ENCODE measurements around the gene TUBG1.

TUBG1 gene

DNA sequence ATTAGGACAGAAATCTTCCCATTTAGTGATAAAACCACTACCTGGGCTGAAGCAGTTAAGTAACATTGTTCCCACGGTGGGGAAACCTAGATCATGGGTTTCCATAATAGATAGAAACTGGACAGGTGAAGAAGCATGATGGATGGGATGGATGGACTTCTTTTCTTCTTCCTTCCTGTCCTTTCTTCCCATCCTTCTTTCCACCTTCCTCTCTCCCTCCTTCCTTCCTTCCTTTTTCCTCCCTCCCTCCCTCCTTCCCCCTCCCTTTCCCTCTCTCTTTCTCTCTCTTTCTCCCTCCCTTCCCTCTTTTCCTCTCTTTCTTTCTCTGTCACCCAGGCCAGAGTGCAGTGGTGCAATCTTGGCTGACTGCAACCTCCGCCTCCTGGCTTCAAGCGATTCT, 35.0 kb upstream of the TUBG1 start:
- Histone ChIP-seq H3K27ac (no peak overlapping the region), H3K4me3 (no peak overlapping the region), H3K9me3 (ENCODE audit: low read depth, low read length) (no peaks in the 10 kb centered on the region), H3K36me3 (ENCODE audit: insufficient read depth, low read length) (peaks cover 60% of the 10 kb centered on the region), H3K9ac (ENCODE audit: insufficient read length) (no peak overlapping the region)
- no peak for TF ChIP-seq EZH2 (IDR thresholded peaks at IDR 0.05)
- TF ChIP-seq FOXP2 (optimal IDR thresholded peaks at IDR 0.05; ENCODE audit: control extremely low read depth, extremely low read length, insufficient read depth) = no peak
- TF ChIP-seq POLR2AphosphoS5 (IDR thresholded peaks at IDR 0.05; ENCODE audit: borderline replicate concordance, low read depth, low read length) = no peak
- no peak for DNase-seq (ENCODE audit: low read depth, low spot score)

- TF ChIP-seq EZH2 (IDR thresholded peaks at IDR 0.05) (no peak), FOXP2 (optimal IDR thresholded peaks at IDR 0.05; ENCODE audit: control extremely low read depth, extremely low read length, insufficient read depth) (no peak), POLR2AphosphoS5 (IDR thresholded peaks at IDR 0.05; ENCODE audit: borderline replicate concordance, low read depth, low read length) (no peak; the same call in 1 of the 2 replicates)
- H3K9ac ChIP-seq (ENCODE audit: insufficient read length) = peak overlapping the region; percentile 90
- H3K36me3 ChIP-seq (ENCODE audit: insufficient read depth, low read length) = peaks cover 43% of the 10 kb centered on the region
- H3K9me3 ChIP-seq (ENCODE audit: low read depth, low read length) = no peaks in the 10 kb centered on the region
- no peak overlapping the region for H3K27ac ChIP-seq
- peak overlapping the region; percentile 88 for H3K4me3 ChIP-seq
- no peak for DNase-seq (ENCODE audit: low read depth, low spot score)
Observed at GRCh38 chr17:42577140-42577531, 32.3 kb upstream of the TUBG1 start.

GRCh38 chr17:42577532-42578281, 31.8 kb upstream of the TUBG1 start, which contains the start of gene PSMC3IP:
PSMC3IP (minus strand) TSS chr17:42577729; CDS start chr17:42577686, 43 bp downstream.
- Histone ChIP-seq H3K9ac (ENCODE audit: insufficient read length) (peak within 1 kb of the TSS; percentile 90), H3K9me3 (ENCODE audit: low read depth, low read length) (no peaks in the 10 kb centered on the region), H3K4me3 (peak within 1 kb of the TSS; percentile 88), H3K36me3 (ENCODE audit: insufficient read depth, low read length) (peaks cover 44% of the 10 kb centered on the region), H3K27ac (peak within 1 kb of the TSS; percentile 75)
- TF ChIP-seq POLR2AphosphoS5 (IDR thresholded peaks at IDR 0.05; ENCODE audit: borderline replicate concordance, low read depth, low read length) (peak; percentile 87), FOXP2 (optimal IDR thresholded peaks at IDR 0.05; ENCODE audit: control extremely low read depth, extremely low read length, insufficient read depth) (no peak)
- peak; percentile 50 for DNase-seq (ENCODE audit: low read depth, low spot score)

DNA sequence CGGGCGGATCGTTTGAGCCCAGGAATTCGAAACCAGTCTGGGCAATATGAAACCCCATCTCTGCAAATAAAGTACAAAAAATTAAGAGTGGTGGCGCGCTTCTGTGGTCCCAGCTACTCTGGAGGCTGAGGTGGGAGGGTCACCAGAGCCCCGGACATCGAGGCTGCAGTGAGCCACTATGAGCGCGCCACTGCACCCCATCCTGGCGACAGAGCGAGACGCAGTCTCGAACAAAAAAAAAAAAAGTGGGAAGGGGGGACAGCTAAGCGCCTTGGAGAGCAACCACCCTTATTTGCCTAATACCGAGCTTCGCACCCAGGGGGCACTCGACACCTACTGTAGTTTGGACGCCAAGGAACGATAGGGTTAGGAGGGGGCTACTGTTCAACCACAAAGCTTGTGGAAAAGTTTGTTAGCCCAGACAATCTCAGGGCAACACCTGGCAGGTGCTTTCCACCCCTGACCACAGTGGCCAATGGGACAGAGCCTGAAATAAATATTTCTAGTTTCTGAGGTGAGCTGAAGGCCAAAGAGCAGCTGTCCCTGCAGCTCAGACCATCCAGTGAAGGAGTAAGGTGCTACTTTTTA, 31.1 kb upstream of the TUBG1 start:
- H3K27ac ChIP-seq = peak overlapping the region; percentile 75
- peak overlapping the region; percentile 88 for H3K4me3 ChIP-seq
- TF ChIP-seq EZH2 (IDR thresholded peaks at IDR 0.05) (no peak), FOXP2 (optimal IDR thresholded peaks at IDR 0.05; ENCODE audit: control extremely low read depth, extremely low read length, insufficient read depth) (no peak), POLR2AphosphoS5 (IDR thresholded peaks at IDR 0.05; ENCODE audit: borderline replicate concordance, low read depth, low read length) (no peak)
- H3K9ac ChIP-seq (ENCODE audit: insufficient read length) = peak overlapping the region; percentile 90
- no peaks in the 10 kb centered on the region for H3K9me3 ChIP-seq (ENCODE audit: low read depth, low read length)
- H3K36me3 ChIP-seq (ENCODE audit: insufficient read depth, low read length) = peaks cover 42% of the 10 kb centered on the region
- DNase-seq (ENCODE audit: low read depth, low spot score) = peak; percentile 42

DNA sequence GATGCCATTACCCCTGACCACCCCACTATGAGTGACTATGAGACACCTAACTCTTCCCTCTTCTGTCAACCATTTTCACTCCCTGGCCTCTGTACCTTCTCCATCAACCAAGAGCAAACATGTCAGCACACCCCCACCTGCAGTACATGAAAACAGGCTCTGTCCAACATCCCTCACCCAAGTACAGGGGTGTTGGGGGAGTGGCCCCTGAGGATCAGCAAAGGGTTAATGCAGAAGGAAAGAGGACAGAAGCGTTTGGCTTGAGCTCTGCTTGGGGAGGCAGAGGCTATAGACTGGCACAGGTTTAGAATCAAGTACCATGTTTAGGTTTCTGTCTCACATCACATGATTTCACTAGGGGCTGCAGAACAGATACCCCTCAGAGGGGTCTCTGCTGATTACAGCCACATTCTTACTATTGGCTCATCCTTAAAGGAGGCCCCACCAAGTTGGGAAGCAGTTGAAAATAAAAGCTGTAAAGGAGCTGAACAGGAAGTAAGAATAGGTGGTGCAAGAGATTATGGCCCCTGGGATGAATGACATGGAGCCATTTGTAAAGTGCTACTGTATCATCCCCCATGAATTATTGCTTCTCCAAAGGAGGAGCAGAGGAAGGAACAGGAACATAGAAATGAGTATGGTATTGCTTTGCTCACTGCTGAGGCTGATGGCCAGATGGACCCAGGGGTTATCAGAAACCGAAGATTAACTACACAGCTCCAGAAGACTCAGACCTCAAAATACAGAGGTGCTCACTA, 29.5 kb upstream of the TUBG1 start:
- DNase-seq (ENCODE audit: low read depth, low spot score) = no peak
- peaks cover 42% of the 10 kb centered on the region for H3K36me3 ChIP-seq (ENCODE audit: insufficient read depth, low read length)
- no peak for TF ChIP-seq POLR2AphosphoS5 (IDR thresholded peaks at IDR 0.05; ENCODE audit: borderline replicate concordance, low read depth, low read length)
- no peak for TF ChIP-seq FOXP2 (optimal IDR thresholded peaks at IDR 0.05; ENCODE audit: control extremely low read depth, extremely low read length, insufficient read depth)
- TF ChIP-seq EZH2 (IDR thresholded peaks at IDR 0.05) = no peak
- no peaks in the 10 kb centered on the region for H3K9me3 ChIP-seq (ENCODE audit: low read depth, low read length)
- no peak overlapping the region for H3K4me3 ChIP-seq
- no peak overlapping the region for H3K9ac ChIP-seq (ENCODE audit: insufficient read length)
- no peak overlapping the region for H3K27ac ChIP-seq

GRCh38 chr17:42581744-42582270, 27.7 kb upstream of the TUBG1 start:
- TF ChIP-seq FOXP2 (optimal IDR thresholded peaks at IDR 0.05; ENCODE audit: control extremely low read depth, extremely low read length, insufficient read depth) (no peak), POLR2AphosphoS5 (IDR thresholded peaks at IDR 0.05; ENCODE audit: borderline replicate concordance, low read depth, low read length) (no peak), EZH2 (IDR thresholded peaks at IDR 0.05) (no peak)
- Histone ChIP-seq H3K9me3 (ENCODE audit: low read depth, low read length) (no peaks in the 10 kb centered on the region), H3K4me3 (no peak overlapping the region), H3K36me3 (ENCODE audit: insufficient read depth, low read length) (peaks cover 50% of the 10 kb centered on the region), H3K9ac (ENCODE audit: insufficient read length) (no peak overlapping the region), H3K27ac (no peak overlapping the region)
- DNase-seq (ENCODE audit: low read depth, low spot score) = no peak

DNA sequence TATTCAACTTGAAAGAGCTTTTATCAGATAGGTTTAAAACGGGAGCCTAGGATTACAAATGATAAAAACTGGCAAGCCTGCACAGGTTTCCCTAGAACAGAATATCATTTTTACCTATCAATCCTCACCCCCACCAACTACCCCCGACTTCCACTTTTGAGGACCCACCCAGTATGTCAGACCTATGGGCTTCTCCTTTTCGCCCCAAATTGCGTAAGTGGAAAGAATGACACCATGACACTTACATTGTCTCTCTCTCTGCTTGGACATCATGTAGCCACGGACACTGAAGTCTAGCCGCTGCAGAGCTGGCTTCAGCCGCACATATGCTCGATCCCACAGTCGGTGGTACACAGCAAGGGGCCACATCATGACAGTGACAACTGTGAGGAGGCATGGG, 24.6 kb upstream of the TUBG1 start:
- Histone ChIP-seq H3K4me3 (no peak overlapping the region), H3K9me3 (ENCODE audit: low read depth, low read length) (no peaks in the 10 kb centered on the region), H3K36me3 (ENCODE audit: insufficient read depth, low read length) (peaks cover 70% of the 10 kb centered on the region), H3K27ac (no peak overlapping the region), H3K9ac (ENCODE audit: insufficient read length) (no peak overlapping the region)
- TF ChIP-seq EZH2 (IDR thresholded peaks at IDR 0.05) = no peak
- no peak for TF ChIP-seq POLR2AphosphoS5 (IDR thresholded peaks at IDR 0.05; ENCODE audit: borderline replicate concordance, low read depth, low read length)
- no peak for TF ChIP-seq FOXP2 (optimal IDR thresholded peaks at IDR 0.05; ENCODE audit: control extremely low read depth, extremely low read length, insufficient read depth)
- DNase-seq (ENCODE audit: low read depth, low spot score) = no peak

DNA sequence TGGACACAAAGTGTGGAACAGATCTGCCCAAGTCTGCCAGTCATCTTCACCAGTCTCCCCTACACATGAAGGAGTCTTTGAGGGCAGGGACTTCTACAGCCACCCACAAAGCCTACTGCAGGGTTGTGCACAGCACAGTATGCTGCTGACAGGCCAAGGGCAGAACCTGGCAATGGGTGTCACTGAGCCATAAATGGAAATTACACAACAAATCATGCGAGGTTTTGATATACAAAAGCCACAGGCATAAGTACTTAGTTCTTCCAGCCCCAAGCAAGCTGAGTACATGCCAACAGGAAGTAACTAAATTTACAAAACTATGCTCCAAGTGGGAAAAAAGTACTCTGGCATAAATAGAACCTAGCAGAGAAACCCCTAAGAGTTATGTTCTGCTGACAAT, 24.1 kb upstream of the TUBG1 start:
- DNase-seq (ENCODE audit: low read depth, low spot score) = no peak
- H3K9ac ChIP-seq (ENCODE audit: insufficient read length) = no peak overlapping the region
- no peak overlapping the region for H3K4me3 ChIP-seq
- no peak for TF ChIP-seq POLR2AphosphoS5 (IDR thresholded peaks at IDR 0.05; ENCODE audit: borderline replicate concordance, low read depth, low read length)
- TF ChIP-seq EZH2 (IDR thresholded peaks at IDR 0.05) = no peak
- TF ChIP-seq FOXP2 (optimal IDR thresholded peaks at IDR 0.05; ENCODE audit: control extremely low read depth, extremely low read length, insufficient read depth) = no peak
- H3K27ac ChIP-seq = peak overlapping the region; percentile 49; the same call in 1 of the 2 replicates
- H3K36me3 ChIP-seq (ENCODE audit: insufficient read depth, low read length) = peaks cover 75% of the 10 kb centered on the region
- H3K9me3 ChIP-seq (ENCODE audit: low read depth, low read length) = no peaks in the 10 kb centered on the region
